DND-41 (cell line): ENCODE results near the gene AFAP1.

Experiments
- CTCF ChIP-seq: IDR thresholded peaks from 2 replicates; pipeline ENCODE4 v1.5.1; 2012; ENCODE audit warnings: borderline replicate concordance, low read length, moderate library complexity, mild to moderate bottlenecking; ENCODE audit not compliant: poor library complexity, severe bottlenecking; ENCODE audit errors: extremely low read depth
- EZH2 ChIP-seq: IDR thresholded peaks from 3 replicates; pipeline ENCODE4 v1.6.1; 2012; ENCODE audit warnings: borderline replicate concordance, low read depth, mild to moderate bottlenecking, moderate library complexity, low read length, inconsistent platforms; ENCODE audit not compliant: severe bottlenecking

GRCh38 chr4:7823416-7823824, 116.2 kb downstream of the AFAP1 start:
- no peak for TF ChIP-seq CTCF
- no peak for TF ChIP-seq EZH2
